Neural cell (in vitro differentiated cells): Measurements from ENCODE around the gene OSBP2. TPM values are rescaled to one million over a fixed set of nuclear protein-coding genes. Genes with fewer than 3 reads are reported as not detected.

Source experiments
- H2AFZ ChIP-seq: fragments of 200-600, 300-800 bp; sonication (generic), shearing (Covaris generic); 2 replicates; pipeline ENCODE4 v1.6.0; 2014; ENCODE audit warnings: low read depth, mild to moderate bottlenecking, antibody characterized with exemption, low read length, moderate library complexity
- H3F3A ChIP-seq: fragments of 200-600 bp; shearing (Covaris generic); 2 replicates; pipeline ENCODE4 v1.6.1; 2016; ENCODE audit warnings: mild to moderate bottlenecking, moderate library complexity, mixed read lengths, antibody characterized with exemption, low read length; ENCODE audit not compliant: insufficient read depth, poor library complexity, severe bottlenecking
- H3K27ac ChIP-seq: fragments of 200-600, 300-800 bp; sonication (generic), shearing (Covaris generic); 2 replicates; pipeline ENCODE4 v1.5.1; 2014; ENCODE audit warnings: mild to moderate bottlenecking, low read length, moderate library complexity
- H3K27me3 ChIP-seq: fragments of 300-800, 200-600 bp; sonication (generic), shearing (Covaris generic); 2 replicates; pipeline ENCODE4 v1.6.0; 2014; ENCODE audit warnings: mild to moderate bottlenecking, low read depth, low read length, moderate library complexity; ENCODE audit not compliant: insufficient read depth
- H3K36me3 ChIP-seq: fragments of 300-800, 200-600 bp; sonication (generic), shearing (Covaris generic); 2 replicates; pipeline ENCODE4 v1.5.1; 2014; ENCODE audit warnings: mild to moderate bottlenecking, antibody characterized with exemption, low read length, moderate library complexity; ENCODE audit not compliant: insufficient read depth
- H3K4me2 ChIP-seq: fragments of 300-800, 200-600 bp; sonication (generic), shearing (Covaris generic); 2 replicates; pipeline ENCODE4 v1.6.0; 2014; ENCODE audit warnings: mild to moderate bottlenecking, low read length
- H3K4me3 ChIP-seq: fragments of 300-800, 200-600 bp; sonication (generic), shearing (Covaris generic); 2 replicates; pipeline ENCODE4 v1.5.1; 2014; ENCODE audit warnings: mild to moderate bottlenecking, low read length, moderate library complexity
- H3K79me2 ChIP-seq: fragments of 200-600 bp; shearing (Covaris generic); replicated peaks from 2 replicates; pipeline ENCODE4 v1.6.0; 2014; ENCODE audit warnings: mild to moderate bottlenecking, low read length, moderate library complexity; ENCODE audit not compliant: insufficient read depth
- H3K9ac ChIP-seq: fragments of 300-800, 200-600 bp; sonication (generic), shearing (Covaris generic); 2 replicates; pipeline ENCODE4 v1.6.1; 2016; ENCODE audit warnings: mild to moderate bottlenecking, low read length, mixed read lengths
- H3K9me2 ChIP-seq: fragments of 200-600 bp; shearing (Covaris generic); 2 replicates; pipeline ENCODE4 v1.6.1; 2016; ENCODE audit warnings: mild to moderate bottlenecking, low read length, mixed read lengths; ENCODE audit not compliant: insufficient read depth
- H3K9me3 ChIP-seq: fragments of 200-600, 300-800 bp; sonication (generic), shearing (Covaris generic); 2 replicates; pipeline ENCODE4 v1.6.1; 2016; ENCODE audit warnings: mild to moderate bottlenecking, mixed run types, low read length, moderate library complexity, mixed read lengths
- H4K20me1 ChIP-seq: fragments of 200-600 bp; shearing (Covaris generic); 2 replicates; pipeline ENCODE4 v1.6.1; 2016; ENCODE audit warnings: mild to moderate bottlenecking, mixed run types; ENCODE audit not compliant: insufficient read depth
- EP300 ChIP-seq: fragments of 450-650 bp; conservative IDR thresholded peaks from 2 replicates; pipeline ENCODE4 v1.6.1; 2014; ENCODE audit warnings: antibody characterized with exemption, mild to moderate bottlenecking, moderate library complexity; ENCODE audit not compliant: poor library complexity, severe bottlenecking
- EZH2 ChIP-seq: fragments of 200-600, 300-800 bp; shearing (Covaris generic), sonication (generic); IDR thresholded peaks from 2 replicates; pipeline ENCODE4 v1.6.1; 2014; ENCODE audit warnings: antibody characterized with exemption, low read length, borderline replicate concordance, mild to moderate bottlenecking; ENCODE audit not compliant: insufficient read depth, poor library complexity, severe bottlenecking
- MXI1 ChIP-seq: fragments of 450-650 bp; conservative IDR thresholded peaks from 2 replicates; pipeline ENCODE4 v1.6.1; 2014; ENCODE audit warnings: antibody characterized with exemption, mild to moderate bottlenecking; ENCODE audit not compliant: poor library complexity, severe bottlenecking
- POLR2AphosphoS5 ChIP-seq: IDR thresholded peaks from 2 replicates; pipeline ENCODE4 v1.6.1; 2012
- RAD21 ChIP-seq: fragments of 450-650 bp; conservative IDR thresholded peaks from 2 replicates; pipeline ENCODE4 v1.6.1; 2014; ENCODE audit warnings: antibody characterized with exemption, mild to moderate bottlenecking, moderate library complexity
- SMC3 ChIP-seq: fragments of 450-650 bp; conservative IDR thresholded peaks from 2 replicates; pipeline ENCODE4 v1.6.1; 2014; ENCODE audit warnings: antibody characterized with exemption, mild to moderate bottlenecking, moderate library complexity; ENCODE audit not compliant: poor library complexity
- TAF1 ChIP-seq: IDR thresholded peaks from 2 replicates; pipeline ENCODE4 v1.6.1; 2012; ENCODE audit warnings: low read depth
- polyA plus RNA-seq: library from polyadenylated mRNA; depleted of rRNA; stranded (reverse); fragments of >200 nt; gene quantifications from 2 replicates; pipeline ENCODE4 v1.2.3, GENCODE V29; 2014
- TF ChIP-seq, protein P1 (sequence below): IDR thresholded peaks from 2 replicates; pipeline ENCODE4 v1.6.1; 2012; ENCODE audit warnings: borderline replicate concordance
- TF ChIP-seq, protein P2 (sequence below): fragments of 450-650 bp; IDR thresholded peaks from 2 replicates; pipeline ENCODE4 v1.5.1; 2014; ENCODE audit warnings: antibody characterized with exemption, mild to moderate bottlenecking, moderate library complexity; ENCODE audit not compliant: poor library complexity, severe bottlenecking

The OSBP2 gene
- polyA plus RNA-seq, 1 donor from 2014 or later = 8.7 TPM

DNA sequence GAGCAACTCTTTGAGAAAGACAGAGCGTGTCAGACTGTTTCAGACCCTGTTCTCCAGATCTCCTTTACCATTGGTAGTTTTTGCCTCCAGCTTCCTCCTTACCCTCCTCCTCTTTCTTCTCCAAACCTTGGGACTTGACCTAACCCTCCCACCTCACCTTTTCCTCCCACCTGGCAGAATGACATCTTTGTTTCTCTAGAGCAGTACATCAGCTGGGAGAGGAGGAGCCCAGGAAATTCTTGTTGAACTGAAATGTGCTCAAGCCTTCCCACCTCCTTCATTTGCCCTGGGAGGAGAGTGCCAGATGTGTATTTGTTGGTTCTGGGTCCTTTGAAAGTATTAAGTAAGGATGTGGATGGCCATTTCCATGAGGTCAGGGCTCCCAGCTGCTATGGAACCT, 17.4 kb downstream of the OSBP2 start:
- Histone ChIP-seq H3K9ac (no peak overlapping the region), H3K4me3 (no peak overlapping the region), H3K4me2 (no peak overlapping the region), H3K27me3 (no peaks in the 10 kb centered on the region), H3K79me2 (no peaks in the 10 kb centered on the region), H2AFZ (no peak overlapping the region), H3K36me3 (no peaks in the 10 kb centered on the region), H3F3A (no peaks in the 10 kb centered on the region), H4K20me1 (no peaks in the 10 kb centered on the region), H3K27ac (no peak overlapping the region), H3K9me3 (peaks cover 5% of the 10 kb centered on the region), H3K9me2 (no peaks in the 10 kb centered on the region)
- TF ChIP-seq, protein P1, sequence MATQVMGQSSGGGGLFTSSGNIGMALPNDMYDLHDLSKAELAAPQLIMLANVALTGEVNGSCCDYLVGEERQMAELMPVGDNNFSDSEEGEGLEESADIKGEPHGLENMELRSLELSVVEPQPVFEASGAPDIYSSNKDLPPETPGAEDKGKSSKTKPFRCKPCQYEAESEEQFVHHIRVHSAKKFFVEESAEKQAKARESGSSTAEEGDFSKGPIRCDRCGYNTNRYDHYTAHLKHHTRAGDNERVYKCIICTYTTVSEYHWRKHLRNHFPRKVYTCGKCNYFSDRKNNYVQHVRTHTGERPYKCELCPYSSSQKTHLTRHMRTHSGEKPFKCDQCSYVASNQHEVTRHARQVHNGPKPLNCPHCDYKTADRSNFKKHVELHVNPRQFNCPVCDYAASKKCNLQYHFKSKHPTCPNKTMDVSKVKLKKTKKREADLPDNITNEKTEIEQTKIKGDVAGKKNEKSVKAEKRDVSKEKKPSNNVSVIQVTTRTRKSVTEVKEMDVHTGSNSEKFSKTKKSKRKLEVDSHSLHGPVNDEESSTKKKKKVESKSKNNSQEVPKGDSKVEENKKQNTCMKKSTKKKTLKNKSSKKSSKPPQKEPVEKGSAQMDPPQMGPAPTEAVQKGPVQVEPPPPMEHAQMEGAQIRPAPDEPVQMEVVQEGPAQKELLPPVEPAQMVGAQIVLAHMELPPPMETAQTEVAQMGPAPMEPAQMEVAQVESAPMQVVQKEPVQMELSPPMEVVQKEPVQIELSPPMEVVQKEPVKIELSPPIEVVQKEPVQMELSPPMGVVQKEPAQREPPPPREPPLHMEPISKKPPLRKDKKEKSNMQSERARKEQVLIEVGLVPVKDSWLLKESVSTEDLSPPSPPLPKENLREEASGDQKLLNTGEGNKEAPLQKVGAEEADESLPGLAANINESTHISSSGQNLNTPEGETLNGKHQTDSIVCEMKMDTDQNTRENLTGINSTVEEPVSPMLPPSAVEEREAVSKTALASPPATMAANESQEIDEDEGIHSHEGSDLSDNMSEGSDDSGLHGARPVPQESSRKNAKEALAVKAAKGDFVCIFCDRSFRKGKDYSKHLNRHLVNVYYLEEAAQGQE = no peak
- no peak for TF ChIP-seq TAF1
- no peak for TF ChIP-seq EZH2
- TF ChIP-seq MXI1 = no peak
- TF ChIP-seq, protein P2, sequence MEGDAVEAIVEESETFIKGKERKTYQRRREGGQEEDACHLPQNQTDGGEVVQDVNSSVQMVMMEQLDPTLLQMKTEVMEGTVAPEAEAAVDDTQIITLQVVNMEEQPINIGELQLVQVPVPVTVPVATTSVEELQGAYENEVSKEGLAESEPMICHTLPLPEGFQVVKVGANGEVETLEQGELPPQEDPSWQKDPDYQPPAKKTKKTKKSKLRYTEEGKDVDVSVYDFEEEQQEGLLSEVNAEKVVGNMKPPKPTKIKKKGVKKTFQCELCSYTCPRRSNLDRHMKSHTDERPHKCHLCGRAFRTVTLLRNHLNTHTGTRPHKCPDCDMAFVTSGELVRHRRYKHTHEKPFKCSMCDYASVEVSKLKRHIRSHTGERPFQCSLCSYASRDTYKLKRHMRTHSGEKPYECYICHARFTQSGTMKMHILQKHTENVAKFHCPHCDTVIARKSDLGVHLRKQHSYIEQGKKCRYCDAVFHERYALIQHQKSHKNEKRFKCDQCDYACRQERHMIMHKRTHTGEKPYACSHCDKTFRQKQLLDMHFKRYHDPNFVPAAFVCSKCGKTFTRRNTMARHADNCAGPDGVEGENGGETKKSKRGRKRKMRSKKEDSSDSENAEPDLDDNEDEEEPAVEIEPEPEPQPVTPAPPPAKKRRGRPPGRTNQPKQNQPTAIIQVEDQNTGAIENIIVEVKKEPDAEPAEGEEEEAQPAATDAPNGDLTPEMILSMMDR = no peak
- no peak for TF ChIP-seq SMC3
- no peak for TF ChIP-seq POLR2AphosphoS5
- no peak for TF ChIP-seq RAD21
- TF ChIP-seq EP300 = no peak

DNA sequence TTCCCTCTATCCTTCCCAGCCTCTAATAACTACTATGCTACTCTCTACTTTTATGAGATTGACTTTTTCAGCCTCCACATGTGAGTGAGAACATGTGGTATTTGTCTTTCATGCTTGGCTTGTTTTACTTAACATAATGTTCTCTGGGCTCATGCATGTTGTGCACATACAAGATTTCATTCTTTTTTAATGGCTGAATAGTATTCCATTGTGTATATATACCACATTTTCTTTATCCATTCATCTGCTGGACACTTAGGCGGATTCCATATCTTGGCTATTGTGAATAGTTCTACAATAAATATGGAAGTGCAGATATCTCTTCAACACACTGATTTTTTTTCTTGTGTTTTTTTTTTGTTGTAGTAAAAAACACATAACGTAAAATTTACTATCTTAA, 19.4 kb downstream of the OSBP2 start:
- Histone ChIP-seq H2AFZ (no peak overlapping the region), H3F3A (no peaks in the 10 kb centered on the region), H3K9ac (no peak overlapping the region), H3K27me3 (no peaks in the 10 kb centered on the region), H3K27ac (no peak overlapping the region), H3K4me2 (no peak overlapping the region), H3K36me3 (no peaks in the 10 kb centered on the region), H4K20me1 (no peaks in the 10 kb centered on the region), H3K4me3 (no peak overlapping the region), H3K9me3 (peaks cover 5% of the 10 kb centered on the region), H3K79me2 (no peaks in the 10 kb centered on the region), H3K9me2 (no peaks in the 10 kb centered on the region)
- no peak for TF ChIP-seq TAF1
- no peak for TF ChIP-seq POLR2AphosphoS5
- TF ChIP-seq, protein P1 = no peak
- TF ChIP-seq MXI1 = no peak
- TF ChIP-seq EP300 = no peak
- TF ChIP-seq, protein P2 = no peak
- TF ChIP-seq EZH2 = no peak
- no peak for TF ChIP-seq SMC3
- no peak for TF ChIP-seq RAD21
